Large intestine (tissue), 12 donors: ENCODE results near the gene THAP2. TPM values are rescaled to one million over a fixed set of nuclear protein-coding genes. Genes with fewer than 3 reads are reported as not detected.

Experiments used
- DNase-seq, 2 donors: peaks; one replicate each; pipeline versions ENCODE4 v3.0.0 to v3.0.0-alpha.2; 2013
- H3K27ac ChIP-seq: one replicate; pipeline ENCODE4 v1.5.1; 2013; ENCODE audit warnings: low read length
- H3K27me3 ChIP-seq: 2 replicates; pipeline ENCODE4 v1.6.1; 2013; ENCODE audit warnings: low read length; ENCODE audit not compliant: control insufficient read depth, insufficient read depth
- H3K36me3 ChIP-seq: 2 replicates; pipeline ENCODE4 v1.6.1; 2013; ENCODE audit warnings: low read length; ENCODE audit not compliant: control insufficient read depth, insufficient read depth
- H3K4me1 ChIP-seq: one replicate; pipeline ENCODE4 v1.6.1; 2013; ENCODE audit warnings: low read length; ENCODE audit not compliant: control insufficient read depth, insufficient read depth
- H3K4me3 ChIP-seq: one replicate; pipeline ENCODE4 v1.5.1; 2013; ENCODE audit warnings: low read length
- H3K9me3 ChIP-seq: one replicate; pipeline ENCODE4 v1.6.1; 2013; ENCODE audit warnings: mild to moderate bottlenecking, low read depth, low read length, moderate library complexity; ENCODE audit not compliant: control insufficient read depth
- WGBS: methylation state at CpG from one replicate; pipeline ENCODE4 v1.1.5; 2013; ENCODE audit warnings: low lambda C conversion rate; ENCODE audit not compliant: insufficient coverage; 5-methylcytosine and 5-hydroxymethylcytosine counted together
- long read RNA-seq, 11 donors: transcript quantifications; one replicate each; lab custom pipeline, GENCODE V29; 2026
- polyA plus RNA-seq: library from polyadenylated mRNA; unstranded; fragments of 120-200 nt; gene quantifications from one replicate; pipeline ENCODE4 v1.2.1, GENCODE V29; 2013

Gene THAP2
- polyA plus RNA-seq = 9.4 TPM
- long read RNA-seq, donor 1, full-length matches to known transcripts = 3 of 3 reads
- long read RNA-seq, donor 1, partial matches to known transcripts = 0 of 3 reads
- long read RNA-seq, donor 1, other reads (novel, unspliced or antisense) = 0 of 3 reads
- long read RNA-seq, donor 2, full-length matches to known transcripts = 8 of 8 reads
- long read RNA-seq, donor 2, partial matches to known transcripts = 0 of 8 reads
- long read RNA-seq, donor 2, other reads (novel, unspliced or antisense) = 0 of 8 reads
- long read RNA-seq, donor 3 = 0 reads
- long read RNA-seq, donor 4, full-length matches to known transcripts = 1 of 1 reads
- long read RNA-seq, donor 4, partial matches to known transcripts = 0 of 1 reads
- long read RNA-seq, donor 4, other reads (novel, unspliced or antisense) = 0 of 1 reads
- long read RNA-seq, donor 5, full-length matches to known transcripts = 3 of 3 reads
- long read RNA-seq, donor 5, partial matches to known transcripts = 0 of 3 reads
- long read RNA-seq, donor 5, other reads (novel, unspliced or antisense) = 0 of 3 reads
- long read RNA-seq, donor 6, full-length matches to known transcripts = 5 of 5 reads
- long read RNA-seq, donor 6, partial matches to known transcripts = 0 of 5 reads
- long read RNA-seq, donor 6, other reads (novel, unspliced or antisense) = 0 of 5 reads
- long read RNA-seq, donor 7, full-length matches to known transcripts = 2 of 2 reads
- long read RNA-seq, donor 7, partial matches to known transcripts = 0 of 2 reads
- long read RNA-seq, donor 7, other reads (novel, unspliced or antisense) = 0 of 2 reads
- long read RNA-seq, donor 8, full-length matches to known transcripts = 6 of 6 reads
- long read RNA-seq, donor 8, partial matches to known transcripts = 0 of 6 reads
- long read RNA-seq, donor 8, other reads (novel, unspliced or antisense) = 0 of 6 reads
- long read RNA-seq, donor 9, full-length matches to known transcripts = 1 of 1 reads
- long read RNA-seq, donor 9, partial matches to known transcripts = 0 of 1 reads
- long read RNA-seq, donor 9, other reads (novel, unspliced or antisense) = 0 of 1 reads
- long read RNA-seq, donor 10, full-length matches to known transcripts = 7 of 7 reads
- long read RNA-seq, donor 10, partial matches to known transcripts = 0 of 7 reads
- long read RNA-seq, donor 10, other reads (novel, unspliced or antisense) = 0 of 7 reads
- long read RNA-seq, donor 11, full-length matches to known transcripts = 4 of 4 reads
- long read RNA-seq, donor 11, partial matches to known transcripts = 0 of 4 reads
- long read RNA-seq, donor 11, other reads (novel, unspliced or antisense) = 0 of 4 reads

DNA sequence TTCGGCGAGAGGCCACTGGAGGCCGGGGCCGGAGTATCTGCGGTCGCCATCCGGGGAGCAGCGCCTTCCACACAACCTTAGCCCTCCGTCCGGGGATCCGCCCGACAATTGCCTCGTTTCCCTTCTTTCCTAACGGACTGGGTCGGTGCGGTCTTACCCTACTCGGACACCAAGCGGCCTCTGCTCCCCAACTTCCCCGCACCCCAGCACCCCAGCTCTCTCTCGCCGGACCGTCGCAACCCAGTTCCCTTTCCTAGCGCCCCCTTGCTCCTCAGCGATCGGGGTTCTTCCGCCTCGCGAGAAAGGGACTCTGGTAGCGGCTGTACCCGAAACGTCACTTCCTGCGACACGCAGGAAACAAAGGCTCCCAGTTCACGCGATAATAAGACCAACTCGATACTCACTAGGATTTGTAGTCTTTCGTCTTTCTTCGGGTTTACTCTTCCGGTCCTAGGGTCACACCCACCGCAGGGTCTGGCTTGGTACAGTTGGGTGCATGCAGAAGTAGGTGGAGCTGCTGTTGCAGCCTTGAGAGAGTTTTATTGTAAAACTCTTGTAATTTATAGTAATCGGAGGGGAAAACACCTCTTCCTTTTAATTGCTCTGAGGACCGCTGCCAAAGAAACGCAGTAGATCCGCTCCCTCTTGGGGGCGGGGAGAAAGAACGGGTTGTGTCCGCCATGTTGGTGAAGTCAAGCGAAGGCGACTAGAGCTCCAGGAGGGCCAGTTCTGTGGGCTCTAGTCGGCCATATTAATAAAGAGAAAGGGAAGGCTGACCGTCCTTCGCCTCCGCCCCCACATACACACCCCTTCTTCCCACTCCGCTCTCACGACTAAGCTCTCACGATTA lies at the start of gene THAP2, which contains the start of gene ZFC3H1:
TSS of gene THAP2 (plus strand) at position 741 of the 850 bp plus-strand sequence. CDS start 209 bp downstream, outside the sequence.
TSS of gene ZFC3H1 (minus strand) at position 288 of the 850 bp plus-strand sequence. CDS start at position 50, 238 bp downstream.
- Histone ChIP-seq H3K36me3 (peaks cover 7% of the 10 kb centered on the region), H3K4me3 (peak within 1 kb of the TSS; percentile 67), H3K4me1 (peaks cover 8% of the 10 kb centered on the region), H3K27ac (peak within 1 kb of the TSS; percentile 90), H3K27me3 (no peaks in the 10 kb centered on the region), H3K9me3 (no peaks in the 10 kb centered on the region)
- peak; percentile 99 for DNase-seq
- 0% methylated on average over 1 of the region's 57 CpGs for WGBS

DNA sequence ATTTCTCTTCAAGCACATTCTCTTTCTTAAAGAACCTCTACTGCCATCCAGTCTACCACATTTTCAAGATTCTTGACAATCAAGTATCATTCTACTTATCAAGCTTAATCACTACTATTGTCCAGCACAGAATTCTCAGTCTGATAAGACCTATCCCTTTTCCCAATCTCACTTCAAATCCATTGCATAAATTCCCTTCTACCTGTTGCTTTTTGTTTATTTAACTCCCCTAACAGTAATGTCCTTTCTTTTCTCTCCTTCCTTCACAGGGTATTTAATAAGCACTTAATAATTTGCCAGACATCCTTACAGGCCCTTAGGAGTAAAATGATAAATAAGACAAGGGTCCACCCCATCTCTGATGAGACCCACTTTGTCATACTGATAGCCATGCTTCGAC lies 42.2 kb upstream of the THAP2 start:
- no peaks in the 10 kb centered on the region for H3K27me3 ChIP-seq
- DNase-seq = no peak
- peaks cover 59% of the 10 kb centered on the region for H3K36me3 ChIP-seq
- H3K27ac ChIP-seq = no peak overlapping the region
- no peaks in the 10 kb centered on the region for H3K4me1 ChIP-seq
- no peak overlapping the region for H3K4me3 ChIP-seq
- no peaks in the 10 kb centered on the region for H3K9me3 ChIP-seq
- WGBS = 100% methylated on average over 1 of the region's 1 CpG

- no peak for DNase-seq
- Histone ChIP-seq H3K36me3 (peaks cover 56% of the 10 kb centered on the region), H3K4me3 (no peak overlapping the region), H3K9me3 (no peaks in the 10 kb centered on the region), H3K27ac (peak overlapping the region; percentile 24), H3K4me1 (peaks cover 9% of the 10 kb centered on the region), H3K27me3 (no peaks in the 10 kb centered on the region)
- WGBS = no CpG with 5 or more reads among the region's 2 CpGs
Observed at GRCh38 chr12:71625476-71625875, 38.6 kb upstream of the THAP2 start.

DNA sequence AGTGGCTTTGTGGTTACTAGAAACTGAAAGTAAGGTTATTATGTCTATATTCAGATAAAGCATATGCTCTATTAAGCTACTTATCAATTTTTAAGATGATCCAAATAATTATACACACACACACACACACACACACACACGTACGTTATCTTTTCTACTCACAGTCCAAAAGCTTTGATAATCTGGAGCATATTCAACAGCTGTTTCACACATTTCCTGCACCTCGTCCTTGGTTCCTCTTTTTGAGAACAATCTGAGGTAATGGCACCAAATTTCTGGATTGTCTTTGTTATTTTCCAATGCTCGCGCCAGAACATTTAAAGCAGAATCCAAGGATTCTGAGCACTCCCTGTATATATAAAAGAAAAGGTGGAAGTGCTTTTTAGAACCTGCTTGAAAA lies 38.0 kb upstream of the THAP2 start:
- WGBS = no CpG with 5 or more reads among the region's 5 CpGs
- no peaks in the 10 kb centered on the region for H3K27me3 ChIP-seq
- H3K36me3 ChIP-seq = peaks cover 57% of the 10 kb centered on the region
- H3K27ac ChIP-seq = no peak overlapping the region
- peak in 1 of 2 donors; percentile 41 for DNase-seq
- no peak overlapping the region for H3K4me3 ChIP-seq
- peaks cover 9% of the 10 kb centered on the region for H3K4me1 ChIP-seq
- H3K9me3 ChIP-seq = no peaks in the 10 kb centered on the region

DNA sequence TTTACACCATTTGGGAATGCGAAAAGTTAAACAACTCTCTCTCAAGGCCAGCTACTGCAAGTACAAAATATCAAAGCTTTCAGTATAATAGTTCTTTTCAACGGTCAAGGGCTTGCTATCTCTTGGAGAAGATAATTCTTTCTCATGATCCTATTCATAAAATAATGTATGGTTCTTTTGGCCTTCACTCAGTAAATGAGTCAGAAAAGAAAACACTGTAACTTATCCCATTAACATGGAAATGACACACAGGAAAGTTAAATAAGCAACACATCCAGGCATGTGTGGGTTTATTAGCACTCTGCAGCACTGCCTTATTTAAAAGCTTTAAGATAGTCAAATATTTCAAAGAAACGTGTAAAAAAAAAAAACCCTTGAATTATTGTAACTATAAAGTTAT lies 37.3 kb upstream of the THAP2 start:
- no peaks in the 10 kb centered on the region for H3K9me3 ChIP-seq
- no peaks in the 10 kb centered on the region for H3K27me3 ChIP-seq
- 26% methylated on average over 2 of the region's 3 CpGs for WGBS
- no peak overlapping the region for H3K4me3 ChIP-seq
- DNase-seq = no peak
- H3K36me3 ChIP-seq = peaks cover 57% of the 10 kb centered on the region
- H3K27ac ChIP-seq = no peak overlapping the region
- H3K4me1 ChIP-seq = peaks cover 9% of the 10 kb centered on the region

- H3K27me3 ChIP-seq = no peaks in the 10 kb centered on the region
- peaks cover 56% of the 10 kb centered on the region for H3K36me3 ChIP-seq
- DNase-seq = peak in 1 of 2 donors; percentile 44
- no peaks in the 10 kb centered on the region for H3K9me3 ChIP-seq
- peaks cover 9% of the 10 kb centered on the region for H3K4me1 ChIP-seq
- peak overlapping the region; percentile 13 for H3K27ac ChIP-seq
- no peak overlapping the region for H3K4me3 ChIP-seq
- no CpG with 5 or more reads among the region's 2 CpGs for WGBS
Observed at GRCh38 chr12:71627438-71628002, 36.6 kb upstream of the THAP2 start.

DNA sequence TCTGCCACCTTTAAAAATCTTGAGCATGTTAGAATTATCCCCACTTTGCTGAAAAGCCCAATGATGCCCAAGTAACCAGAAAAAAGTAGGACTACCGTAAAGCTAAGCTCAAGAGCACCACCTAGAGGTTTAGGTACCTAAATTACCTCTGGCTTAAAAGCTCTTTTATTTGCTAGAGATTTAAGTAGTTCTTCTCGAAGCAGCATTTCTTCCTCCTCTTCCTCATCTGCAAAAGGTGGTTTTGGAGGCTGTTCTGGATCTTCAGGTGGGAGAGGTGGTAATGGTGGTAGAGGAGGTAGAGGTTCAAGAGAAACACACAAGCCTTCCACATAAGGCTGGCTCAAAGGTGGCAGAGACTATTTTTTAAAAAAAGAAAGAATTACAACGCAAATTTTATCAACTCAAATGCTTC lies 27.4 kb upstream of the THAP2 start:
- peak; percentile 44 to 56 for DNase-seq
- H3K27ac ChIP-seq = no peak overlapping the region
- no peaks in the 10 kb centered on the region for H3K27me3 ChIP-seq
- H3K4me1 ChIP-seq = no peaks in the 10 kb centered on the region
- H3K36me3 ChIP-seq = peaks cover 57% of the 10 kb centered on the region
- no peaks in the 10 kb centered on the region for H3K9me3 ChIP-seq
- WGBS = 100% methylated on average over 1 of the region's 3 CpGs
- H3K4me3 ChIP-seq = no peak overlapping the region

DNA sequence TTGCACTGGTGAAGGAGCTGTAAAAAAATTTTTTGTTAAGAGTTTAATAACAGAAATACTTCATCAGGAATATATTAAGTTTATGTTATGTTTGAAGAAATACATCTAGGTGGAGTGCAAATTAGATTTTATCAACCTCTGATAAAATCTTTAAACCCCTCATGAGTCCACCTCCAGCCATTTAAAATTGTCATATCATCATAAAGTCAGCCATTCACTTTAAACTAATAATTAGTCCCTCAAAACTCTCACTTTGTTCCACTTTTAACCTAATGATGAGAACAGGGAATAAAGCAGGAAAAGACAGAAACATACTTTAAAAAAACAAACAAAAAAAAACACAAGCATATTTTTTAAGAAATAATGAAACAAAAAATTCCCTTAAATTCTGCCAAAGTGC lies 25.6 kb upstream of the THAP2 start:
- no peak overlapping the region for H3K4me3 ChIP-seq
- no peaks in the 10 kb centered on the region for H3K27me3 ChIP-seq
- H3K9me3 ChIP-seq = no peaks in the 10 kb centered on the region
- H3K36me3 ChIP-seq = peaks cover 55% of the 10 kb centered on the region
- DNase-seq = no peak
- H3K4me1 ChIP-seq = no peaks in the 10 kb centered on the region
- H3K27ac ChIP-seq = no peak overlapping the region

DNA sequence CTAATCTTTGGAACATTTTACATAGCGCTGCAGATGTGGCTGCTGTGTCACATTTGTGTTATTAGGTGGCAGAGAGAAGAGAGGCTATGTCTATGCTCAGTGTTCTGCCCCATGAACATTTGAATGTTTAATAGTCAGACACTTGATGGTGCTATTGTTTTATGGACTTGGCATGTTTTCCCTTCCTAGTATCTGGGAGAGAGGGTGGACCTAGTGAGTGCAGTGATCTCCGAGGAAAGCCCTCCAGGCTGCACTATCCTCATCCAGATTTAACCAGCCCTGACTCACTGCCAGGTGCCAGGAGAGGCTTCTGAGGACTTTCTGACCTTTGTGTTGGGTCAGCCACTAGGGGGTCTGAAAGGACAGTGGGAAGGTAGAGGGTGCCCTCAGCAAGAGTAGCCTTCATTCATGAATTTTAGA lies 24.8 kb upstream of the THAP2 start:
- Histone ChIP-seq H3K27ac (no peak overlapping the region), H3K4me1 (no peaks in the 10 kb centered on the region), H3K9me3 (no peaks in the 10 kb centered on the region), H3K36me3 (peaks cover 50% of the 10 kb centered on the region), H3K4me3 (no peak overlapping the region), H3K27me3 (no peaks in the 10 kb centered on the region)
- WGBS = no CpG with 5 or more reads among the region's 2 CpGs
- DNase-seq = no peak
